Fibroblast of upper back skin (primary cell): Measurements from ENCODE around the gene ASTN2.

ENCODE experiments used
- DNase-seq: peaks from one replicate; pipeline ENCODE4 v3.0.0-alpha.2; 2013

The ASTN2 gene

GRCh38 chr9:116774421-116775180 lies 640.3 kb downstream of the ASTN2 start:
- DNase-seq: no peak

- no peak for DNase-seq
These were observed 647.6 kb downstream of the ASTN2 start for GRCh38 chr9:116767219-116767618.

DNA sequence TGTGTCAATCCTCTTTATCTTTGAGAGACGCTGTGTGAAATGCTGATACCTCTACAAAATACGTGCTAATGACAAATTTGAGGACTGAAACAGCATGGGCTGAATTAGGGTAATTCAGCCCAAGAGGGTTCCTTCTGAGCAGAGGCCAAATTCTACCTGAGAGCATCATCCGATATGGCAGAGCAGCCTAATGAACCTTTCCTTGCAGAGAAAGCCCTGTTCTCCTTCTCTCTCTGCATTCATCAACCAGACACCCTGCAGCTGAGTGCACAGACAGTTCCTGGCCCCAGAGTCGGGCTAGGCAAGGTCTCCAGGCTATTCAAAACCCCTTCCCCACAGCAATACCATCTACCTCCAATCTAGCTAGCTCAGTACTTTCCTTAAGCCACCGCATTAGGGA lies 649.8 kb downstream of the ASTN2 start:
- no peak for DNase-seq

DNA sequence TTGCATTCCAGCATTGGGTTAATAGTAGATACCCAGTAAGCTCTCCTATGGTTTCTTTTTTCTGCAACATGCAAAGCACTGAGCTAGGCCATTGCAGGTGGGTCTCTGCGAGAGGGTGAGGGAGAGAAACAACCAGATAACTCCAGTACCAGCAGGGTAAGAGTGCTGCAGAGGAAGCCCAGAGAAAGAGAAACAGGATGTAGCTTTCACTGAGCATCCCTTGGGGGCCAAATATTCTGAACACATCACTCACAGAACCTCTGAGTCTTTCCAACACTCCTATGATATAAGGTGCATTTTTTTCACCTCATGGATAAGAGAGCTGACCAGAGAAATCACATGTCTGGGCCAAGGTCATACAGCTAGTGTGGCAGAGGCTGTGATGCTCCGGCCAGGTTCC lies 651.1 kb downstream of the ASTN2 start:
- DNase-seq: no peak

DNA sequence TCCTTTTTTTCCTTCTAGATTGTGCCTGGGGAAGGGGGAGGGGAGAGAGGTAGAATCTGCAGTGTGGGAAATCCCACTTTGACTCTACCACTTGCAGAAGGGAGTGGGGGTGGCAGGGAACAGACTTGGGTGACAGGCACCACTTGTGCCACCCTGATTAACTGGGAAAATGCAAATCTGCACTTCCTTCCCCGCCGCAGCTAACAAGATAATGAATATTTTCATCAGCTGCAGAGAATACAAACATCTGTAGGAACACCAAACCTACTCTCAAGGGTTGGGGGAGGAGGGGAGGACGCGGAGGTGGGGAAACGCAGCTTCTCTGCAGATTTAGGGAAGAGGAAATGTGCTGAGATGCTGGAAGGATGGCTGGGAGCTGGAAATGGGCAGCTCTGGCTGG lies 654.2 kb downstream of the ASTN2 start:
- no peak for DNase-seq

GRCh38 chr9:116757030-116757429 lies 657.8 kb downstream of the ASTN2 start:
- no peak for DNase-seq

GRCh38 chr9:116753389-116753788 lies 661.5 kb downstream of the ASTN2 start:
- no peak for DNase-seq

DNA sequence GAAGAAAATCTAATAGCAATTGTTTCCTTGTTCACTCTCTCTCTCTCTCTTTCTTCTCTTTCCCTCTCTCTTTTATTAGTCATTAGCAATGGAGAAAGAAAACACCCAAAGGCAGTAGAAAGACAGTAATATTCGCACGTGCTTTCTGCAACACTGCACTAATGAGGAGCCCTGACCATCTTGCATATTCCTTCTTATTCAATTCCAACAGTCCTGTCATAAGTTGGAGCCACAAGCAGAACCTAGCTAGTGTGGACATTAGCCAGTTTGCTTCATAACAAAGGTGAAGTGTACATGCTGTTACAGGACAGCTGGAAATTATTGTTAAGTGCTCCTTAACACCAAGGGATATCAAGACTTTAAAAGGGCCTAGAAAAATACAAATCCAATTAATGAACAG lies 664.3 kb downstream of the ASTN2 start:
- no peak for DNase-seq

DNA sequence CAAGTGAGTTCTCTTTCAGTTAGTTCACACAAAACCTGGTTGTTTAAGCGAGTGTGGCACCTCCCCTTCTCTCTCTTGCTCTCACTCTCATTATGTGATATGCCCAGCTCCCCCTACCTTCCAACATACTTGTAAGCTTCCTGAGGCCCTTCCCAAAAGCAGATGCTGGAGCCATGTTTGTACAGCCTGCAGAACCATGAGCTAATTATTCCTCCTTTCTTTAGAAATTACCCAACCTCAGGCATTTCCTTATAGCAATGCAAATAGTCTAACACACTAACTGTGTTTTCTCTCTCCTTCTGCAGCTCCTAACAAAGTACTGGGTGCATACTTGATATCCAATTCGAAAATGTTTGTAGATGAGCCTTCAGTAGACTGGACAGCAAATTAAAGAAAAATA lies 665.1 kb downstream of the ASTN2 start:
- no peak for DNase-seq

DNA sequence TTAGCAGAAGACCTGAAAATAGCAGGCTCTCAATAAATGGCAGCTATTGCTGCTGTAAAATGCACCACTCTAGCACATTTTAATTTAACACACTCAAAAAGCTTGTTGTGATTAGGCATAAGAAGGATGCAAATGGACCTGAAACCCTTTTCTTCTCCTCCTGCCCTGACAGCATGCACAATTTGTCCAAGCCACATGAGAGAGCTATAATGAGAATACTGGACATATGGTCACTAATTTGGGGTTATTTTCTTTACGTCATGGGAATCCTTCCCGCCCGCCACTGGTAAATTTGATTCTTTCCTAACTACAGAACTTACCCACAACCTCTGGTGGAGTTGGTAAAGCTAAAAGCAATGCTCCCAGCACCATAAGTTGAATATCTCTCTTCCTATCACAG lies 665.7 kb downstream of the ASTN2 start:
- DNase-seq: no peak

- DNase-seq: no peak
These were observed 673.1 kb downstream of the ASTN2 start for GRCh38 chr9:116741742-116742141.

- no peak for DNase-seq
These were observed 673.6 kb downstream of the ASTN2 start for GRCh38 chr9:116741086-116741740.

- DNase-seq: peak; percentile 71
These were observed 677.7 kb downstream of the ASTN2 start for GRCh38 chr9:116737152-116737546.

GRCh38 chr9:116736399-116737151 lies 678.3 kb downstream of the ASTN2 start:
- no peak for DNase-seq

DNA sequence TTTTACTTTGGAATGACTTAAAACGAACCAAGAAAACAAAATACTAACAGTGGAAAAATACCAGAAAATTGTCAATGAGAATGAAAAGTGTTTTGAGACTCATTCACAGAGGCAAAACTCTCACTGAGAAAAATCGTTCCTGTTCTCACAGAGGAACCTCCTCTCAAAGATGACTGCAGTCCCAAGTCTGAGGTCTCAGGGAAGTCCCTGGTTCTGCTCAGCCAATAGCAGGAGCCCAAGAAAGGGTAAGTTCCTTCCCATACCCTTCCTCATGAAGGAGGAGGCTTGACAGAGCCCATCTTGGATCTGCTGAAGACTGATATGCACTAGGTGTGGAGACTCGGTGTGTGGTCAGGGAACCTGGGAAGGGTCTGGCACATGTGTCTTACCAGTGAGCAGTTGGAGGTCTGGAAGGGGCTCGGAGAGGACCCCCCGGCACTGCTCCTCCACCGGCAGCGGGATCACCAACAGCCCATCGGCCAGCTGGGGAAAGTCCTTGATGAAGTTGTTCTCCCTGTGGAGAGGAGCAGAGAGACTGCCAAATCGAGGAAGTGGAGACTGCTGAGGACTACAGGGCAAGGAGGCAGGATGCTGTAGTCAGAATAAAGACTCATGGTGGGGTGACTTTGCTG lies 681.7 kb downstream of the ASTN2 start:
- DNase-seq: no peak

DNA sequence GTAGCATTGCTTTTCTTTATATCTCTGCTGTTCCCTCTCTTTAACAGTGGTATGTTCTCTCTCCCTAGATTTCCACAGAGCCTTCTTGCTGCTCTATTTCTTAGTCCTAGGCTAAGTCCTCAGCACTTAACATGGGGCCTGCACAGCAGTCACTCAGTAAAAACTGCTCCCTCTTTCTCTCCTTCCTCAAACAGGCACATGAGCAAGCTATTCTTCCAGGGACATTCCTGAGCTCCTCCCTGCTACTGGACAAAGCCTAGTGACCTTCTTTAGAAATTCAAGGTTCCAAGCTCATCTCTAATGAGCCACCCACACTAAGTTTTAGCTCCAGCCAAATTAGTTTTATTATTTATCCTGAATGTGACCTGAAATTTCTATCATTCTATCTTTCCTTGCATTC lies 688.3 kb downstream of the ASTN2 start:
- no peak for DNase-seq

DNA sequence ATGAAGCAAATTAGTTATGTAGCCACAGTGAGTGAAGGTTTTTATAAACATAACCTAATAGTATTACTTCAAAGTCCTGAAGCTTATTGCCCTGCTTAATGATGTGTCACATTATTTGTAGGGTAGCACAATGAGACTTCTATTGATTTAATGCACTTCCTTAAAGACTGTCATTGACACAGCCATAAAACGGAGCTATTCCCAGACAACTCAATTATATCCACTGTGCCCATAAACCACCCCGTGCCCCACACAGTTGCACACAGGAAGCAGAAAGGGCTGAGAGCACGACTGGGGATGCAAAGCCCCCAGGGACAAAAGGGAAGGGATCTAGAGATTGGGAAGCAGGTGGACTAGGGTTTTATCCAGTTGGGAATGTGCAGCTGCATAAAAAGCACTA lies 690.7 kb downstream of the ASTN2 start:
- DNase-seq: no peak

GRCh38 chr9:116721944-116722343 lies 692.9 kb downstream of the ASTN2 start:
- no peak for DNase-seq

GRCh38 chr9:116721411-116721810 lies 693.4 kb downstream of the ASTN2 start:
- DNase-seq: no peak

DNA sequence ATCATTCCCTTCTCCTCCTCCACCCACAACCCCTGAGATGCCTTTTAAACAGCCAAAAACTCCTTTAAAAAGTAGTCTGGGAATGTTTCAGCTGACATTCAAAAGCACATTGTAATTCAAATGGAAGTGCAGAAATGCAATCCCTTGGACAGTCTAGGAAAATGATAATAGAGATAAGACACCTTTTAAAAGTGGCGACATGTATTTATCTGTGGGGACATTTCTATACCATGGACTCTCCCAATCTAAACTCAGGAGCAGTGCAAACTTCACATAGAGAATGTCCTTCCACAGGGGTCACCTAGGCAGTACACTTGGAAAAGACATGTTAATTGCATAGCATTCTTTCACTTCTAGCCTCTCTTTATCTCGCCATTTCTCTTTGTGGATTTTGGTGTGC lies 694.7 kb downstream of the ASTN2 start:
- no peak for DNase-seq

GRCh38 chr9:116718111-116718510 lies 696.7 kb downstream of the ASTN2 start:
- DNase-seq: no peak

DNA sequence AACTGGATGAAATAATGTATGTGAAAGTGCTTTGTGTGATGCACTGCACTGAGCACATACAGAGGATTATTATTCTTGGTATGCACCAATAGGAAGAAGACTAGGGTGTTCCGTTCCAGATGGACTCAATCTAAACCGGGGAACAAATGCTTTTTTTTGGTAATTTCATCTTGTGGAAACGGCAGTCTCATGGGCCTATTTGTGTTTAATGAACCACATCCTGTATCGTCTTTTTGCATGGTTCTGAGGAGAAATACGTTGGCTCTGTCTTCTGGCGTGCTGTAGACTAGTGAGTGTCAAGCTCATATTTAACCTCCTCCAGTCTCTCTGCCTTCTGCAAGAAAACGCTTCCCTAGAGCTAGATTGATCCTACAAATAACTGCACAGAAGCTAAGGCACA lies 697.7 kb downstream of the ASTN2 start:
- DNase-seq: peak; percentile 81

- DNase-seq: no peak
These were observed 698.4 kb downstream of the ASTN2 start for GRCh38 chr9:116716438-116716837.

- DNase-seq: no peak
These were observed 699.1 kb downstream of the ASTN2 start for GRCh38 chr9:116715751-116716150.
